ENCODE results near the gene ACOT13.
"Not testable (repeated sequence)": the region's sequence is repeated elsewhere in the genome, so short reads cannot be mapped to it uniquely, and the experiment has no call there.

ACOT13 gene

DNA sequence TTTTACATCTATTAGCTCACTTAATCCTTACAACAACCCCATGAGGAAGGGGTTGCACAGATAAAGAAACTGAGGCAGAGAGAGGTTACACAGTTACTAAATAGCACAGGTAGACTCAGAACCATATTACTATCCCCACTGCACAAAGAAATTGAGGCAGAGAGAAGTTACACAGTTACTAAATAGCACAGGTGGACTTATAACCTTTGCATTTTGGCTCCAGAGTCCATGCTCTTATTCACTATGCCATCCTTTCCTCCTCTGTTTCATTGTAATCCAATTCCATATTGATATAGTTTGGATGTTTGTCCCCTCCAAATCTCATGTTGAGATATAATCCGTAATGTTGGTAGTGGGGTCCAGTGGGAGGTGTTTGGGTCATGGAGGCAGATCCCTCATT is 3.7 kb upstream of the ACOT13 start:
- no peak for DNase-seq

DNA sequence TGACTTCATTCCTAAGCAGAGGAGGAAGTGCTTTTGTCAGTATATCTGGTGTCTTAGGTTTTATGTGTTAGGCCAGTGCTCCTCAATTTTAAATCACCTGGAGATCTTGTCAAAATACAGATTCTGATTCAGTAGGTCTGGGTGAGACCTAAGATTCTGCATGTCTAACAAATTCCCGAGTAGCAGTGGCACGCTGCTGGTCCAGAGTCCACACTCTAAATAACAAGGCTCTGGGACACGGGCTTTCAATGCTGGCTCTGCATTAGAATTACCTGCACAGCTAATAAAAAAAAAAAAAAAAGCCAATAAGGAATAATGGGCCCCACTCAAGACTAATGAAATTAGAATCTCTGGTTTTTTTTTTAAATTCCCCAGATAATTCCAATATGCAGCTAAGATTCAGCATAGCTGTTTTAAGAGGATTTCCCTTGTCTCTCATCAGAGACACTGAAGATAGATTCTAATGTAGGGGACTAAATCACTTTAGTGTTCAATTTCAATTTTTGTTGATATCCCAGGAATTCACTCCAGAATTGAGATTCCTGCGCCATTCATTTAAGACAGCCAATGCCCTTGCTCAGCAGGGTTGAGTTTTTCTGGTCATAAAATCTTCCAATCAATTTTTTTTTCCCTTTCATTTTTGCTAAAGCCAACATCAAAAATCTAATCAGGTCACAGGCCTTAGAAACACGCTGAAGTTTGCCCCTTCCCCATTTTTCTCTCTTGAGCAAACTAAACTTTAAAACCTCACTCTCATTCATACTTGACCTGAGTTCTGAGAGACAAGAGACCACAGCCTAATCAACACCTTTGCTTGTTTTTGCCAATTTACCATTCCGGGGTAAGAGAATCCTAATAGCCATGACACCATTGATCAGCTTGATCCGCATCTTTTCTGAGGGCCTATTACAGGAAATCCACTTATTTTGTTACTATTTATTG is 2.6 kb upstream of the ACOT13 start:
- no peak for DNase-seq

DNA sequence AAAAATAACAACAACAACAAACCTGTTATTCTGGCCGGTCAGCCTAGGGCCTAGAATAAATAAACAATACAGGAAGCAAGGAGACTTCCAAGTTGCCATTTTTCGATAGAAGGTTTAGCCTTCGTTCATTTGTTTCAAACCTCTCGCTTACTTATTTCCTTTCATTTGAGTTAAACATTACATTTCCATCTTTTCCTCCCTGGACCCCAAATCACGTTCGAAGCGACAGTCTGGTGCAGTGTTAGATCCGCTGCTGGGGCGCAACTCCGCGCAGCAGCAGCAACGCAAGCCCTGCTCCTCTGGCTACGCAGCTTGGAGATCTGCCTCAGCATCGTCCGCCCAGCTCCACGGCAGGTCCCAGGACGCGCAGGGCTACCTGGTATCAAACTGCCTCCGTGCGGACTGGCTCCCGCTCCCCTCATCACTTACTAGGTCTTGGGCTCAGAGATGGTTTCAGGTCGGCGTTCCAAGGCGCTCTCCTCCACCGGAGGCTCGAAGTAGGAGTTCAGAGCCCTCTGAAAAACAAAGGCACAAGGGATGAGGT is 708 bp upstream of the ACOT13 start:
- DNase-seq, result no peak

DNA sequence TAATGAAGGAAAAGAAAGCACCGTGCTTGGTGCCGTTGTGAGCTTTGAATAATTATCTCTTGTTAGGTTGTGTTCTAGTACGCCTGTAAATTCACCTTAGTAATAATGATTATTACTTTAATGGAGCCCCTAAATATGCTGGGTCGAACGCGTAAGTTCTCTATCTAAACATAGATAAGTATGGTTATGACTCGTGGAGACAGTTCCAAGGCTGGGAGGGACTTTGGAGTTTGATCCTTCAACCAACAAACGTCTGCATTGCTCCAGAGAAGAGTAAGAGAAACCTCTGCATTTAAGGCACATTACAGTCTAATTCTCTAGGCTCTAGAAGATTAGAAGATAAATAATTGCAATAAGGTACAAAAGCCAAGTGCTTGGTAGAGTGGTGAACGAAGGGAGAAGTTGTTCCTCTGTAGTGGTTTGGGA is 514 bp downstream of the ACOT13 start:
- no peak for DNase-seq

DNA sequence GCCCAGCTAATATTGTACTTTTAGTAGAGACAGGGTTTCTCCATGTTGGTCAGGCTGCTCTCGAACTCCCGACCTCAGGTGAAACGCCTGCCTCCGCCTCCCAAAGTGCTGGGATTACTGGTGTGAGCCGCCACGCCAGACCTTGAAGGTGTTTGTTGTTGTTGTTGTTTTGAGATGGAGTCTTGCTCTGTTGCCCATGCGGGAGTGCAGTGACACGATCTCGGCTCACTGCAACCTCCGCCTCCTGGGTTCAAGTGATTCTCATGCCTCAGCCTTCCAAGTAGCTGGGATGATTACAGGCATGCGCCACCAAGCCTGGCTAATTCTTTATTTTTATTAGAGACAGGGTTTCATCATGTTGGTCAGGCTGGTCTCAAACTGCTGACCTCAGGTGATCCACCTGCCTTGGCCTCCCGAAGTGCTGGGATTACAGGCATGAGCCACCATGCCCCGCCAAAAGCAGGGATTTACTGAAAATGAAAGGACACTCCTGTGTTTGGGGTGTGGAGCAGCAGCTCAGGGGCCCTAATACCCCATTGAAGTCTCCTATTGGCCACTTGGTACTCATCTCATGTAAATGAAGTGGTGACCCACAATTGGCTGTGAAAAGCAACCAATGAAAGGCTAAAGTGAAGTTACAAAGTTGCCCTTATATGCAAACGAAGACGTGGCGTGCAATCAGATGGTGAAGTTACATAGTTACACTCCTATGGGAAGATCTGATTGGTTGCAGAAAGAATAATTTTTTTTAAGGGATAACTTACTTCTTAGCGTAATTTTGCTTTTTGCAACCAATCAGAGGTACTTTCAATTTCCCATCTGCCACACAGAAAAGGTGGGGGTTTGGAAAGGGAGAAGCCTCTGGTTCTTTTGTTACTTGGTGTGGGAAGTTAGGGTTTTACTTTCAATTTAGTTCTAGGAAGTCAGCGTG is 1.5 kb downstream of the ACOT13 start:
- DNase-seq, result not testable (repeated sequence)

DNA sequence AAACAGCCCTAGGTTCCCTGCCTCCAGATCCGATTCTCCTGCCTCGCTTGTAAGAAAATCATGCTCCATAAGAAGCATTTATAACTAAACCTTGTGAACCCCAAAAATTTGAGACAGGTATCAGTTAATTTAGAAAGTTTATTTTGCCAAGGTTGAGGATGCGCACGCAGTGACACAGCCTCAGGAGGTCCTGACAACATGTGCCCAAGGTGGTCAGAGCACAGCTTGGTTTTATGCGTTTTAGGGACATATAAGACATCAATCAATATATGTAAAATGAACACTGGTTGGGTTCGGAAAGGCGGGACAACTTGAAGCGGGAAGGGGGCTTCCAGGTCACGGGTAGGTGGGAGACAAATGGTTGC is 2.1 kb downstream of the ACOT13 start:
- DNase-seq, result no peak

DNA sequence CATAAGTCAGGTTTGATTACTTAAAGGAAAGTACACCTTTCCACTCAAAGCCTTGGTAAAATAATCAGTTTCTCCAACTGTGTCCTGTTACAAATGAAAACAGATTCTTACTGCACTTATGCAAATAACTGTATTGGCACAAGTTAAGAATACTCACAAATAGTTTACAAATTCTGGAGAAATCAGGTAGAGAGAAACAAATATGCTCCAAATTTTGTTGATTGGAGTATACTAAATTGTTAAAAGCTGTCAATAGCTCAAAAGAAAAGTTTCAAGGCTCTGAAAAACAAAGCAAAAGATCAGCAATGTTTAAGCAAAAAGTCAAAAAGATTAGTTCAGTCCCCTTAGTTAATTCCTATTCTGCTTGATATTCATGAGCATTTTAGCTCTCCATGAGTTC is 3.6 kb downstream of the ACOT13 start:
- not testable (repeated sequence) for DNase-seq

DNA sequence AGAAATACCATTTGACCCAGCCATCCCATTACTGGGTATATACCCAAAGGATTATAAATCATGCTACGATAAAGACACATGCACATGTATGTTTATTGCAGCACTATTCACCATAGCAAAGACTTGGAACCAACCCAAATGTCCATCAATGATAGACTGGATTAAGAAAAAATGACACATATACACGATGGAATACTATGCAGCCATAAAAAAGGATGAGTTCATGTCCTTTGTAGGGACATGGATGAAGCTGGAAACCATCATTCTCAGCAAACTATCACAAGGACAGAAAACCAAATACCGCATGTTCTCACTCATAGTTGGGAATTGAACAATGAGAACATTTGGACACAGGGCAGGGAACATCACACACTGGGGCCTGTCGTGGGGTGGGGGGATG is 4.2 kb downstream of the ACOT13 start:
- not testable (repeated sequence) for DNase-seq

DNA sequence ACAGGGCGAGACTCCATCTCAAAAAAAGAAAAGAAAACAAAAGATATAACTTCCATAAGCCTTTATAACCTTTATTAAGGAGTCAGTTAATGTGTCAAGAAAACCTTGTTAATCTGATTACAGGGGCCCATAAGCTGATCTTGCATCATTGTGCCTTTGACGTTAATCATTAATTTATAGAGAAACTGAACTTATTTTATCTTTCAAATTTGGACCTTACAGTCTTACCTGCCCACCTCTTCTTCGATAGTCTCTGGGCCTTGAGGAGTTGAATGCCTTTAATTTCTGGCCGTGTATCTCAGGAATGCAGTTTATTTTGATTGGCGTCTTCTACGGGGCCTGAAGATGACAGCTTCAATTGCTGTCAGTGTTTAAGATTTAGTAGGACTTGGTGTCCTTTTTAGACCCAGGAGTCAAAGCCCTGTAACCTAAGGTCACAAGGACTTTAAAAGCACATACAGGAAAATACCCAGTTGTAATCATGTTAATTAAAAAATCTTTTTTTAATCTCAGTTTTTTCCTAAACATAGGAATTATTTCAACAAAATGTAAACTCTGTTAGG is 5.8 kb downstream of the ACOT13 start:
- DNase-seq, result no peak

DNA sequence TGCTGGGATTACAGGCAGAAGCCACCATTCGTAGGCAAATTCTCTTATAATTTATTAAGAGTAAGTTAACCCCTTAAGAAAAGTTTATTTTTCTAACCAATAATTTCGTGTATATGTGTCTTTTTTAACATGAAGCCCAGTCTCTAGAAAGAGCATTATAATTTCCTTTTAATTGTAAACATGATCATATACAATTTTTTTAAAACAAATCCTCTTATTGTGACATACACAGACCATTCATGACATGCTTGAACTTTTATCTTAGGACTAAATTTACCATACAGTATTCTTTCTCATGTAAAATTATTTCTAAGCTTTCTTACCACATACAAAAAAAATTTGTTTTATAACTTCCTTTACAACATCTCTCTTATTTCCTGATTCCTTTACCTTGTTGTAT is 6.7 kb downstream of the ACOT13 start:
- DNase-seq, result no peak

DNA sequence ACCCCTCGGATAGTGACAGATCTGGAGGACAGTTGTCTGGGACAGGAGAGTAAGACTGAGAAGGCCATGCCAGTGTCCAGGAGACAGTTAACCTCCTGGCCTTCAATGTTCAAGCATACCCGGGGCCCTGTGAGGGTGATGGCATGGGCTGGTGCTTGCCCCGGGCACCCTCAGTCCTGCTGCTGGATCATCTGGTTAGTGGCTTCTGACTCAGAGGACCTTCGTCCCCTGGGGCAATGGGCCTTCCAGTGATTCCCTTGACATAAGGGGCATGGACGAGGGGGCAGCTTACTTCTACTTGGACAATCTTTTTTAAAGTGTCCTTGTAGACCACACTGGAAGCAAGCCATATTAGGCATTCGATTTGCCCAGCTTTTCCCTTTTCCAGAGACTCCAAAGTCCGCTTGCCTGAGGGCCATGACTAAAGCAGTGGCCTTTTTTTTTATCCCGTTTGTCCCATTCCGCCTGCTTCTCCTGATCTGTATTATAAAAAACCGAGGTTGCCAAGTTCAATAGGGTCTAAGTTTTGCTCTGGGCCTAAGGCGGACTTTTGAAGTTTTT is 12.0 kb downstream of the ACOT13 start:
- DNase-seq, result not testable (repeated sequence)

DNA sequence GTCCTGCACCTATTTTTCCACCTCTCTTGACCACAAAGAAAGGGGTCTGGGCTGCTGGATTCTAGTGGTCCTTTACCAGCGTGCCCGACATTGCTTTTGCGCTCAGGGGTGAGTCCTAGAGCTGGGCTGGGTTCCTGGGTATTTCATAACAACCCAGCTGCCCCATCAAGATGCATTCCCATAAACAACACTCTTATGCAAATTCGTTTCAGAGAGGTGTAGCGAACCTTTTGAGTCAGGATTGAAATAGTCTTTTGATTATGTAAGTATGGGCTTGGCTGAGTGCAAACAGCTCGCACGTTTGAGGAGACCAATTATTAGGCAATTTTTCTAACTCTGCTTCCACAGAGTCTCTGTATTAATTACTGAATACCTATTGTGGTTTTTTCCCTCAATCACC is 13.7 kb downstream of the ACOT13 start:
- DNase-seq, result no peak

DNA sequence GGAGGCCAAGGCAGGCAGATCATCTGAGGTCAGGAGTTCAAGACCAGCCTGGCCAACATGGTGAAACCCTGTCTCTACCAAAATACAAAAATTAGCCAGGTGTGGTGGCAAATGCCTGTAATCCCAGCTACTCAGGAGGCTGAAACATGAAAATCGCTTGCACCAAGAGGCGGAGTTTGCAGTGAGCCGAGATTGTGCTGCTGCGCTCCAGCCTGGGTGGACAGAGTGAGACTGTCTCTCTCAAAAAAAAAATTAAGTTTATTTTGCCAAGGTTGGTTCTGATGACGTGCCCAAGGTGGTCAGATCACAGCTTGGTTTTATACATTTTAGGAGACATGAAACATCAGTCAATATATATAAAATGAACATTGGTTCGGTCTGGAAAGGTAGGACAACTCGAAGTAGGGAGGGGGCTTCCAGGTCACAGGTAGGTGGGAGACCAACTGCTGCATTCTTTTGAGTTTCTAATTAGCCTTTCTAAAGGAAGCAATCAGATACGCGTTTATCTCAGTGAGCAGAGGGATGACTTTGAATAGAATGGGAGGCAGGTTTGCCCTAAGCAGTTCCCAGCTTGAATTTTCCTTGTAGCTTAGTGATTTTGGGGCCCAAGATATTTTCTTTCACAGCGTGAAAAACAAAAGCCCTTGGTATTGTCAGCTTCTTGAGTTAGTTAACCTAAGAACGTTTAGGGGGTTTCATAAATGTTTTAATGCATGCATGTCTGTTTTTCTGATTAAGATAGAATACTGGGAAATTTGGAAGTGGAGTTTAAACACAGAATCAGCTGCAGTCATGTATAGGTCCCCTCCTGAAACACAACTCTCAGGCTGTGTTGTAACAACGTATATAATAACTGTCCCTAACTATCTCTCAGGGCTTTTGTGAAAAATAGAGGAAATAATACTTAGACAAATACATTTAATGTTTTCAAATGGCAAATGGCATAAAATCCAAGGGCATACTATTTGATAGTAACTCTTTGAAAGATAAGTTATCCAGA is 16.7 kb downstream of the ACOT13 start:
- no peak for DNase-seq

DNA sequence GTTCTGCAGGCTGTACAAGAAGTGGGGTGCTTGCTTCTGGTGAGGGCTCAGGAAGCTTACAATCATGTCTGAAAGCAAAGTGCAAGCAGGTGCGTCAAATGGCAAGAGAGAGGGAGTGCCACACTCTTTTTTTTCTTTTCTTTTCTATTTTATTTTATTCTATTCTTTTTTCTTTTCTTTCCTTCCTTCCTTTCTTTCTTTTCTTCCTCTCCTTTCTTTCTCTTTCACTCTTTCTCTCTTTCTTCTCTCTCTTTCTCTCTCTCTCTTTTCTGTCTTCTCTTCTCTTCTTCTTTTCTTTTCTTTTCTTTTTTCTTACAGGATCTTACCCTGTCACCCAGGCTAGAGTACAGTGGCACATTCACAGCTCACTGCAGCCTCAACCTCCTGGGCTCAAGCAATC is 19.5 kb downstream of the ACOT13 start:
- no peak for DNase-seq

DNA sequence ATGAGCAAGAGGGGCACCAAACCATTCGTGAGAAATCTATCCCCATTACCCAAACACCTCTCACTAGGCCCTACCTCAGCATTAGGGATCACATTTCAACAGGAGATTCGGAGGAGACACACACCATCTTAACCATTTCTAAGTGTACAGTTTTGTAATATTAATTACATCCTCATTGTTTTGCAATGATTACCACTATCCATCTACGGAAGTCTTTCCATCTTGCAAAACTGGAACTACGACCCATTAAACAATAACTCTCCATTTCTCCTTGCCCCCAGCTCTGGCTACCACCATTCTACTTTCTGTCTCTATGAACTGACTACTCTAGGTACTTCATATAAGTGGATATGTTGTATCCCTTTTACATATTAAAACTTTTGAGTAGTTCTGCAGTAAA is 20.1 kb downstream of the ACOT13 start:
- no peak for DNase-seq

DNA sequence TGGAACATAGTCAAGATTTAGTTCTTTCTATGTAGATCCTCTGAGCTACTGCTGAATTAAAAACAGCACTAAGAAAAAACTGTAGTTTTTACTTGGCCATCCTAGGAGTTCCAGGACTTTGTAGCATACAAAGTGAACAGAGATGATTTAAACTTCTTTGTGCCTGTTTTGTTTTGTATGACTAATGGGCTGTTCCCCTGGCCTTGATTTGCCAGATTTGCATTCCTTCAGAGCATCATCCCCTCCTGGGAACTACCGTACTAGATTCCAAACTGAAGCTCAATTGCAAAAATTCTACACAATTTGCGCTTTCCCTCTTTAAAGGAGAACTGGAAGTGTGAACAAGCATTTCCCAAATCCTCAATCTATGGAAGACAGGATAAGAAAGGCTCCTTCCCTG is 23.1 kb downstream of the ACOT13 start:
- no peak for DNase-seq

DNA sequence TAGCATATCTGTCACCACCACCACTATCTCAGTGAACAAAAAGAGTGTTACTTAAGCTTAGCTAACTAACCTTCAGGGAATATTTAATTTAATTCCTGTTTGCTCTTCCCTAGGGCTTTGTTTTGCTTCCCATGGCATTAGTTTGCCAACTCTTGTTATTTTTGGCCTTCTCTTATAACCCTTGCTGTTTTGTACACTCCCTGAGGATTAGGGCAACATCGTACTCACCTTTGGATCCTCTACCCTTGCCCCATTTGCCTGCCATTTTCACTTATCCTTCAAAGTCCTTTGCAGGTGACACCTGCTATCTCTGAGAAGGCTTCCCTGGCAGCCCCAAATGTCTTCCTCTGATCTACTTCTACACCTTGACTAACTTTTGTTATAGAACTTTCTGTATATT is 23.7 kb downstream of the ACOT13 start:
- no peak for DNase-seq

DNA sequence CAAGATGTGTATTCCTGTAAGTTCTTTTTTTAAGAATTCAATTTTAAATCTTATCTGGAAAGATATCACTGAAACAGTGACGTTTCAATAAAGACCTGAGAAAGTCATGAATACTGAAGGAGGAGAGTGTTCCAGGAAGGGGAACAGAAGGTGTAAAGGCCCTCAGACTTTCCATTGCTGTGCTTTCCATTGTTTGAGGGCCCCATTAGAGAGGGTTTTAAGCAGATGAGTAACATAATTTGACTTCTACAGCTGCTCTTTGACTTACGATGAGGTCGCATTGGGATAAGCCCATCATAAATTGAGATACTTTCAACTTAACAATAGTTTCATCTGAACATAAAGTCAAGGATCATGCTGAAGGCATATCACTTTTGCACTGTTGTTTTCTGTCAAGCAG is 24.7 kb downstream of the ACOT13 start:
- no peak for DNase-seq

DNA sequence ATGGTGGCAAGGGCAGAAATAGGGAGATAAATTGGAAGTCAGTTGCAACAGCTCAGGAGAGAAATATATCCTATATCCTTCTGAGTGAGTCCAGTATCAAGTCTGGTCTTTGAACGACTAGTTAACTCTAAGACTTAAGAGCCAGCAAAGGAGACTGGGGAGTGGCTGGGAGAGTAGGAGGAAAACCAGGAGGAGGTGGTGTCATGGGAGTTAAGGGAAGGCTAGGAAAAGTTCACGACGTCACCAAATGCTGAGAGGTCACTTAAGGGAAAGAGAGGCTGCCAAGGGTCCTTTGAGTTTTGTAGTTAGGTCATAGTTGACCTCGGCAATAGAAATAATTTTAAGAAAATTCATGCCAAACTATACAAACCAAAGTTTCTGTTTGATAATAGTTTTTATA is 25.1 kb downstream of the ACOT13 start:
- no peak for DNase-seq

DNA sequence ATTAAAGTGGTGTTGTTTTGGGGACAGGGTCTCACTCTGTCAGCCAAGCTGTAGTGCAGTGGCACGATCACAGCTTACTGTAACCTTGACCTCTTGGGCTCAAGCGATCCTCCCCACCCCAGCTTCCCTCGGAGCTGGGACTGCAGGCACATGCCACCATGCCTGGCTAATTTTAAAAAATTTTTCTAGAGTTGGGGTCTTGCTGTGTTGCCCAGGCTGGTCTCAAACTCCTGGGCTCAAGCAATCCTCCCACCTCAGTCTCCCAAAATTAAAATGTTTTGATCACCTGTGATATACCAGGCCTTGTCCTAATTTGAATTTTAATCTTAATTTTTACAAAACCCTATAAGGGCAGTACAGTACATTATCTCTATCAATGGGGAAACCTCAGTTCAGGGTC is 25.5 kb downstream of the ACOT13 start:
- no peak for DNase-seq

DNA sequence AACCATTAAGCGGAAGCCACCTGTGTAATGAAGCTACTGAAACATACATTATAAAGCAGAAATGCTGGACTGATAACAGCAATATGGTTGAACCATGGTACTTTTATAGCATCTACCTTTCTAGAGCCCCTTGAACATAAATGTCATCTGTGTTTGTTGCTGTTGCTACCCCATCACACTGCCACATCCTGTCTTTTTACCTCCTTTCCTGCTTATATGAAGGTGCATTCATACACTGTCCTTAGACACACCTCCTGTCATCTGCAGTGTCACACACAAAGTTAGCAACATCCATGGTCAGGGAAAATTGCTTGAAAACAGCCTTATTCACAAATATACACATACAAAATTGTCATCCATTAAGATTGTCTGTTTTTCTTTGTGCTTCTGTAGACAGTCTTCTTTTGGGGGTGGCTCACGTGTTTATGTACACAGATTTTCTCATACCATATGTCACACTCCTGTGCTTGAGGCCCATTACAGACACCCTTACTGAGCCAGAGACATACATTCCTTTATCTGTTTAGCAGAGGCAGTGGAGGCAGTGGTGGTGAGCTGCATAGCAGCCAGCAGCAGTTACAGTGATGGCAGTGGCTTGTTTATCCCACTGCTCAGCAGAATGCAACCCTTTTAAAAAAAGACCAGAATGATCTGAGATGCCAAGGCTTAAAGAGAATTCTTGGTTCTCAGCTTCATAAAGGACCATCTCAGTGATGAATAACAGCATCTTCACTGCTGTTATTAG is 26.1 kb downstream of the ACOT13 start:
- DNase-seq, result no peak

Data from right forelimb (tissue), 1 donor.